Endodermal cell (in vitro differentiated cells): Measurements from ENCODE around the gene HKDC1. TPM values are rescaled to one million over a fixed set of nuclear protein-coding genes. Genes with fewer than 3 reads are reported as not detected.

Experiments
- DNase-seq: peaks from one replicate; pipeline ENCODE4 v3.0.0-alpha.2; 2017
- H3K27ac ChIP-seq: 2 replicates; pipeline ENCODE4 v1.5.1; 2013; ENCODE audit warnings: mild to moderate bottlenecking, low read depth, low read length, moderate library complexity
- H3K27me3 ChIP-seq: 2 replicates; pipeline ENCODE4 v1.6.1; 2013; ENCODE audit warnings: mild to moderate bottlenecking, low read length, moderate library complexity; ENCODE audit not compliant: insufficient read depth, control insufficient read depth, poor library complexity, severe bottlenecking
- H3K36me3 ChIP-seq: 2 replicates; pipeline ENCODE4 v1.7.0; 2013; ENCODE audit warnings: mild to moderate bottlenecking, low read length, moderate library complexity; ENCODE audit not compliant: control insufficient read depth, insufficient read depth
- H3K4me1 ChIP-seq: one replicate; pipeline ENCODE4 v1.7.0; 2013; ENCODE audit warnings: low read length; ENCODE audit not compliant: control insufficient read depth, insufficient read depth
- H3K4me3 ChIP-seq: 2 replicates; pipeline ENCODE4 v1.5.1; 2013; ENCODE audit warnings: mild to moderate bottlenecking, low read length, moderate library complexity
- H3K9ac ChIP-seq: 2 replicates; pipeline ENCODE4 v1.6.1; 2013; ENCODE audit warnings: mild to moderate bottlenecking, low read length, moderate library complexity; ENCODE audit not compliant: poor library complexity, severe bottlenecking; ENCODE audit errors: extremely low read depth
- H3K9me3 ChIP-seq: 2 replicates; pipeline ENCODE4 v1.6.1; 2013; ENCODE audit warnings: mild to moderate bottlenecking, low read length, moderate library complexity; ENCODE audit not compliant: control insufficient read depth
- H3K27ac Mint-ChIP-seq: 2 replicates; pipeline ENCODE4 v1.8.0; 2020; ENCODE audit warnings: mixed read lengths
- H3K27me3 Mint-ChIP-seq: 2 replicates; pipeline ENCODE4 v1.8.0; 2021; ENCODE audit warnings: mild to moderate bottlenecking, mixed read lengths; ENCODE audit not compliant: insufficient read depth
- H3K36me3 Mint-ChIP-seq: 2 replicates; pipeline ENCODE4 v1.8.0; 2020; ENCODE audit warnings: low read depth, mixed read lengths
- H3K4me1 Mint-ChIP-seq: 2 replicates; pipeline ENCODE4 v1.8.0; 2020; ENCODE audit warnings: mixed read lengths
- H3K4me3 Mint-ChIP-seq: 2 replicates; pipeline ENCODE4 v1.8.0; 2020; ENCODE audit warnings: mild to moderate bottlenecking, moderate library complexity, mixed read lengths
- H3K9me3 Mint-ChIP-seq: 2 replicates; pipeline ENCODE4 v1.8.0; 2020; ENCODE audit warnings: mild to moderate bottlenecking, mixed read lengths
- WGBS, 2 experiments: methylation state at CpG; one replicate each; pipeline versions ENCODE4 v1.1.5 to v1.1.7; 2013; ENCODE audit warnings: missing lambda C conversion rate in 2 of 2, mixed read lengths in 1 of 2; ENCODE audit not compliant: insufficient coverage in 1 of 2, insufficient read length in 1 of 2; 5-methylcytosine and 5-hydroxymethylcytosine counted together
- total RNA-seq, 2 donors: library from RNA; stranded (reverse); fragmentation: NEBNext Ultra II Directional in 1 of 2; extraction: Animal tissue kit (Norgen Biotek cat#: 25700) in 1 of 2; gene quantifications; 2 replicates in 1 of 2; 3 replicates in 1 of 2; pipeline ENCODE4 v1.2.1, GENCODE V29; 2021
- TF ChIP-seq, protein P1 (sequence below): fragments of 200-600 bp; sonication (generic); conservative IDR thresholded peaks from 2 replicates; pipeline ENCODE4 v1.5.0; 2021; ENCODE audit warnings: antibody characterized with exemption, mild to moderate bottlenecking

The HKDC1 gene
- total RNA-seq, 2 donors from 2014 or later = 0.22 TPM; not detected in 1

GRCh38 chr10:69312528-69312927 lies 92.4 kb downstream of the HKDC1 start:
- Histone ChIP-seq H3K27ac (no peak overlapping the region), H3K4me1 (peaks cover 8% of the 10 kb centered on the region), H3K36me3 (no peaks in the 10 kb centered on the region), H3K9me3 (no peaks in the 10 kb centered on the region), H3K9ac (no peak overlapping the region), H3K27me3 (no peaks in the 10 kb centered on the region), H3K4me3 (no peak overlapping the region)
- Mint-ChIP-seq H3K4me1 (peaks cover 24% of the 10 kb centered on the region), H3K4me3 (no peak overlapping the region), H3K27me3 (no peaks in the 10 kb centered on the region), H3K36me3 (no peaks in the 10 kb centered on the region), H3K27ac (no peak overlapping the region), H3K9me3 (peaks cover 8% of the 10 kb centered on the region)
- no peak for DNase-seq
- TF ChIP-seq, protein P1, sequence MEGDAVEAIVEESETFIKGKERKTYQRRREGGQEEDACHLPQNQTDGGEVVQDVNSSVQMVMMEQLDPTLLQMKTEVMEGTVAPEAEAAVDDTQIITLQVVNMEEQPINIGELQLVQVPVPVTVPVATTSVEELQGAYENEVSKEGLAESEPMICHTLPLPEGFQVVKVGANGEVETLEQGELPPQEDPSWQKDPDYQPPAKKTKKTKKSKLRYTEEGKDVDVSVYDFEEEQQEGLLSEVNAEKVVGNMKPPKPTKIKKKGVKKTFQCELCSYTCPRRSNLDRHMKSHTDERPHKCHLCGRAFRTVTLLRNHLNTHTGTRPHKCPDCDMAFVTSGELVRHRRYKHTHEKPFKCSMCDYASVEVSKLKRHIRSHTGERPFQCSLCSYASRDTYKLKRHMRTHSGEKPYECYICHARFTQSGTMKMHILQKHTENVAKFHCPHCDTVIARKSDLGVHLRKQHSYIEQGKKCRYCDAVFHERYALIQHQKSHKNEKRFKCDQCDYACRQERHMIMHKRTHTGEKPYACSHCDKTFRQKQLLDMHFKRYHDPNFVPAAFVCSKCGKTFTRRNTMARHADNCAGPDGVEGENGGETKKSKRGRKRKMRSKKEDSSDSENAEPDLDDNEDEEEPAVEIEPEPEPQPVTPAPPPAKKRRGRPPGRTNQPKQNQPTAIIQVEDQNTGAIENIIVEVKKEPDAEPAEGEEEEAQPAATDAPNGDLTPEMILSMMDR = no peak
- 17 to 55% methylated on average over 1 to 4 of the region's 4 CpGs for WGBS, 2 experiments

DNA sequence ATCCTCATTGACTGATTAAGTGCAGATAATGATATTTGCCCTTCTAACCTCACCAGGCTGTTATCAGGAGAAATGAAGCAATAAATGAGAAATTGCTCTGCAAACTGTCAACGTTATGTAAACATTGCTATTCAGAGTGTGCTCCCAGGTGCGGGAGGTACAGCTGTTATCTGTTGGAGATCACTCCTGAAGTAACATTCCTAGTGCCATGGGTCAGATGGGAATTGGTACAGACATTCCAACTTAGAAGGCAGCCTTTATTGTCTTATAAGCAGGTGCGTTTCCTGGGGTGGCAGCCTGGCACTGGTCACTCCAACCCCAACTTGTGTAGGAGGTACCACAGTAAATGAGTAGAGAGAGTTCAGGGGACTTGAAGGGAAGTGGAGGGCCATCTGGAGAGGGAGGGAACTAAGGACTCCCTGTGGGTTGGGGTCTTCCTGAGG lies 95.0 kb downstream of the HKDC1 start:
- Histone ChIP-seq H3K9ac (no peak overlapping the region), H3K4me3 (no peak overlapping the region), H3K36me3 (no peaks in the 10 kb centered on the region), H3K27me3 (no peaks in the 10 kb centered on the region), H3K9me3 (no peaks in the 10 kb centered on the region), H3K4me1 (peaks cover 11% of the 10 kb centered on the region), H3K27ac (no peak overlapping the region)
- no peak overlapping the region for H3K4me3 Mint-ChIP-seq
- no peaks in the 10 kb centered on the region for H3K9me3 Mint-ChIP-seq
- peaks cover 29% of the 10 kb centered on the region for H3K4me1 Mint-ChIP-seq
- WGBS, 2 experiments = 88 to 89% methylated on average over 3 of the region's 3 CpGs
- no peaks in the 10 kb centered on the region for H3K27me3 Mint-ChIP-seq
- TF ChIP-seq, protein P1 = no peak
- no peak for DNase-seq
- no peak overlapping the region for H3K27ac Mint-ChIP-seq
- H3K36me3 Mint-ChIP-seq = no peaks in the 10 kb centered on the region

DNA sequence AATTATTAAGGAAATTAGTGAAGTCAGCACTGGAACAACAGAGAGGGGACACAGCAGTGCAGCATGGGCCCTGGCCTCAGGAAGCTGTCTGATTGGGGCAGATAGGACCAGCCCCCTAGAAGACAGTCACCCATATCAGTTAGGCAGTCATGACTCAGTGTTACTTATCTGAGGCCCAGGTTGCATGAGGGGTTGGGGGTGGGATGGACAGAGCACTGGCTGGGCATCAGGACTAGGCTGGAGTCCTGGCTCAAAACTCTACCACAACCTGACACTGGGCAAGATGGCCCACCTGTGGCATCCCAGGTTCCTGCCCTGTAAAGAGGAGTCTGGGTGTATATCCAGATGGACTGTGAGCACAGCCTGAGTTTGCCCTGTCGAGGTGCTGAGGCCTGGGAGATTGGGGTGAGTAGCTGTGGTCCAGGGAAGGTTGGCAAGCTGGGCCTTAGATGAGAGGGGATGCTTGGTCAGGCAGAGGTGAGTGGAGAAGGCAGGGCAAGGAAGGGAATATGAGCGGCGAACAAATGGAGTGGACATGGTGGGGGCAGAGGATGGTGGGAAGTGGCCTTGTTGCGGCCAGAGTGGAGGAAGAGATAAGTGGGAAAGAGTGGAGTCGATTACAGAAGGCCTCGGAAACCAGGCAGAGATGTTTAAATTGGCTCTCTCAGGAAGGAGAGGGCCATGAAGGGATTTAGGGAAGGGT lies 95.6 kb downstream of the HKDC1 start:
- peak overlapping the region; percentile 11 for H3K27ac Mint-ChIP-seq

More for the DNA sequence above, 95.6 kb downstream of the HKDC1 start:
- Mint-ChIP-seq H3K27me3 (no peaks in the 10 kb centered on the region), H3K9me3 (no peaks in the 10 kb centered on the region), H3K4me3 (no peak overlapping the region), H3K36me3 (no peaks in the 10 kb centered on the region), H3K4me1 (peaks cover 29% of the 10 kb centered on the region)
- Histone ChIP-seq H3K27ac (no peak overlapping the region), H3K4me1 (peaks cover 11% of the 10 kb centered on the region), H3K36me3 (no peaks in the 10 kb centered on the region), H3K27me3 (no peaks in the 10 kb centered on the region), H3K9ac (no peak overlapping the region), H3K4me3 (no peak overlapping the region), H3K9me3 (no peaks in the 10 kb centered on the region)
- peak; percentile 42 for DNase-seq
- TF ChIP-seq, protein P1 = no peak
- 93 to 97% methylated on average over 6 of the region's 6 CpGs for WGBS, 2 experiments
